Aorta (tissue), 5 donors: ENCODE data around the gene SOX5. TPM values are rescaled to one million over a fixed set of nuclear protein-coding genes. Genes with fewer than 3 reads are reported as not detected.

Experiments used
- ATAC-seq: fragments of 200-7000 bp; cut with Tn5 transposase; one replicate; pipeline ENCODE4 v1.9.1; 2022; ENCODE audit warnings: moderate library complexity; ENCODE audit not compliant: low FRiP score
- DNase-seq, 2 donors: peaks; one replicate each; pipeline ENCODE4 v3.0.0-alpha.2; 2020
- H3K27ac ChIP-seq, 2 donors: one replicate each; pipeline ENCODE4 v1.5.1; 2013; ENCODE audit warnings: low read length in 2 of 2, mild to moderate bottlenecking in 2 of 2, moderate library complexity in 2 of 2, control low read depth in 1 of 2, inconsistent platforms in 1 of 2, low read depth in 1 of 2
- H3K27me3 ChIP-seq, 2 donors: one replicate each; pipeline ENCODE4 v1.6.1; 2013; ENCODE audit warnings: control low read depth in 1 of 2, low read length in 1 of 2, mild to moderate bottlenecking in 1 of 2, moderate library complexity in 1 of 2; ENCODE audit not compliant: insufficient read depth in 2 of 2, control insufficient read depth in 1 of 2
- H3K36me3 ChIP-seq, 2 donors: one replicate each; pipeline ENCODE4 v1.6.1; 2013; ENCODE audit warnings: control low read depth in 1 of 2, low read length in 1 of 2, mild to moderate bottlenecking in 1 of 2; ENCODE audit not compliant: insufficient read depth in 2 of 2, control insufficient read depth in 1 of 2
- H3K4me1 ChIP-seq, 2 donors: one replicate each; pipeline ENCODE4 v1.6.1; 2013; ENCODE audit warnings: low read length in 2 of 2, control low read depth in 1 of 2, mild to moderate bottlenecking in 1 of 2, moderate library complexity in 1 of 2; ENCODE audit not compliant: insufficient read depth in 2 of 2, control insufficient read depth in 1 of 2
- H3K4me3 ChIP-seq, 2 donors: one replicate each; pipeline ENCODE4 v1.5.1; 2013; ENCODE audit warnings: low read length in 2 of 2, control low read depth in 1 of 2, mild to moderate bottlenecking in 1 of 2
- H3K9me3 ChIP-seq: one replicate; pipeline ENCODE4 v1.6.1; 2013; ENCODE audit warnings: mild to moderate bottlenecking, low read length; ENCODE audit not compliant: control insufficient read depth
- WGBS, 2 donors: extraction: QIAGEN DNeasy Blood & Tissue Kit; methylation state at CpG; one replicate each; pipeline ENCODE4 v1.1.7; 2013; 5-methylcytosine and 5-hydroxymethylcytosine counted together
- intact Hi-C, 2 donors: fragments of 100-400 bp; cut with DNase I; formaldehyde crosslinking; loops; one replicate each; pipeline versions ENCODE4 v1.14.2 to v1.15.0; 2022
- polyA plus RNA-seq, 2 donors: library from polyadenylated mRNA; stranded (reverse); fragments of 200-250 nt; gene quantifications; one replicate each; pipeline ENCODE4 v1.2.3, GENCODE V29; 2013
- total RNA-seq, 2 donors: library from RNA; stranded (reverse); fragmentation: NEBNext Ultra II Directional; extraction: Animal tissue kit (Norgen Biotek cat#: 25700); gene quantifications; one replicate each; pipeline ENCODE4 v1.2.1, GENCODE V29; 2021
- donor health status: healthy with polysubstance abuse.
- donor health status: Bipolar disorder and iron deficiency.
- donor health status: DM: no; HTN: no; CAD: no.
- donor health status: DM: no; HTN: no; CAD: no.
- donor health status: DM: yes; HTN: yes; CAD: no.

The SOX5 gene
- total and polyA plus RNA-seq, 4 donors: 2.1 to 58.3 (median 29.2) TPM

- intact Hi-C loops: no loop called here
- 86 to 88% methylated on average over 4 of the region's 4 CpGs for WGBS, 2 donors
- H3K9me3 ChIP-seq: no peaks in the 10 kb centered on the region
- DNase-seq: no peak
- H3K36me3 ChIP-seq: peaks cover 0 to 3% of the 10 kb centered on the region in 2 donors
- ATAC-seq: no peak
- H3K4me1 ChIP-seq: no peaks in the 10 kb centered on the region
- no peaks in the 10 kb centered on the region for H3K27me3 ChIP-seq
- H3K4me3 ChIP-seq: no peak overlapping the region
- no peak overlapping the region for H3K27ac ChIP-seq
Observed at GRCh38 chr12:23640754-23641153, 308.7 kb downstream of the SOX5 start.

GRCh38 chr12:23634344-23634743 lies 315.1 kb downstream of the SOX5 start:
- intact Hi-C loops: no loop called here
- Histone ChIP-seq H3K9me3 (no peaks in the 10 kb centered on the region), H3K4me3 (no peak overlapping the region), H3K27ac (no peak overlapping the region), H3K27me3 (no peaks in the 10 kb centered on the region), H3K36me3 (no peaks in the 10 kb centered on the region), H3K4me1 (no peaks in the 10 kb centered on the region)
- 96 to 98% methylated on average over 2 of the region's 2 CpGs for WGBS, 2 donors
- DNase-seq: no peak
- no peak for ATAC-seq

- no peaks in the 10 kb centered on the region for H3K36me3 ChIP-seq
- DNase-seq (no peak), ATAC-seq (no peak)
- H3K4me3 ChIP-seq: no peak overlapping the region
- 85% methylated on average over 4 of the region's 4 CpGs for WGBS, 2 donors
- H3K9me3 ChIP-seq: no peaks in the 10 kb centered on the region
- intact Hi-C loops: no loop called here
- H3K27me3 ChIP-seq: no peaks in the 10 kb centered on the region
- no peak overlapping the region for H3K27ac ChIP-seq
- H3K4me1 ChIP-seq: no peaks in the 10 kb centered on the region
Observed at GRCh38 chr12:23631786-23632377, 317.6 kb downstream of the SOX5 start.

GRCh38 chr12:23630524-23630923 lies 318.9 kb downstream of the SOX5 start:
- DNase-seq (no peak), ATAC-seq (no peak)
- Histone ChIP-seq H3K27ac (no peak overlapping the region), H3K9me3 (no peaks in the 10 kb centered on the region), H3K36me3 (no peaks in the 10 kb centered on the region), H3K4me3 (no peak overlapping the region), H3K27me3 (no peaks in the 10 kb centered on the region), H3K4me1 (no peaks in the 10 kb centered on the region)
- intact Hi-C loops: no loop called here

- no peak for DNase-seq
- intact Hi-C loops: no loop called here
- Histone ChIP-seq H3K4me3 (no peak overlapping the region), H3K9me3 (no peaks in the 10 kb centered on the region), H3K36me3 (no peaks in the 10 kb centered on the region), H3K4me1 (no peaks in the 10 kb centered on the region), H3K27me3 (no peaks in the 10 kb centered on the region), H3K27ac (no peak overlapping the region)
- no peak for ATAC-seq
- 80 to 81% methylated on average over 3 of the region's 3 CpGs for WGBS, 2 donors
Observed at GRCh38 chr12:23628806-23629205, 320.7 kb downstream of the SOX5 start.

- intact Hi-C loops: no loop called here
Observed at GRCh38 chr12:23626791-23627190, 322.7 kb downstream of the SOX5 start.

GRCh38 chr12:23621900-23622299 lies 327.6 kb downstream of the SOX5 start:
- intact Hi-C loops: no loop called here
- Histone ChIP-seq H3K36me3 (no peaks in the 10 kb centered on the region), H3K4me3 (no peak overlapping the region), H3K4me1 (peaks cover 0 to 2% of the 10 kb centered on the region in 2 donors), H3K9me3 (no peaks in the 10 kb centered on the region), H3K27ac (no peak overlapping the region), H3K27me3 (no peaks in the 10 kb centered on the region)
- no peak for ATAC-seq
- WGBS, 2 donors: 60 to 65% methylated on average over 2 of the region's 2 CpGs
- no peak for DNase-seq

More at GRCh38 chr12:23626791-23627190, 322.7 kb downstream of the SOX5 start:
- DNase-seq (no peak), ATAC-seq (no peak)
- no peaks in the 10 kb centered on the region for H3K9me3 ChIP-seq
- no peak overlapping the region for H3K4me3 ChIP-seq
- H3K27me3 ChIP-seq: no peaks in the 10 kb centered on the region
- WGBS, 2 donors: 96 to 98% methylated on average over 3 of the region's 3 CpGs
- no peak overlapping the region for H3K27ac ChIP-seq
- no peaks in the 10 kb centered on the region for H3K36me3 ChIP-seq
- H3K4me1 ChIP-seq: peaks cover 0 to under 1% of the 10 kb centered on the region in 2 donors

- H3K27me3 ChIP-seq: no peaks in the 10 kb centered on the region
- no peaks in the 10 kb centered on the region for H3K36me3 ChIP-seq
- peaks cover 0 to 2% of the 10 kb centered on the region in 2 donors for H3K4me1 ChIP-seq
- H3K4me3 ChIP-seq: no peak overlapping the region
- 78 to 80% methylated on average over 1 of the region's 1 CpG for WGBS, 2 donors
- intact Hi-C loops: no loop called here
- ATAC-seq: no peak
- no peaks in the 10 kb centered on the region for H3K9me3 ChIP-seq
- no peak overlapping the region for H3K27ac ChIP-seq
- no peak for DNase-seq
Observed at GRCh38 chr12:23618718-23619117, 330.8 kb downstream of the SOX5 start.

- intact Hi-C loops: no loop called here
- Histone ChIP-seq H3K9me3 (no peaks in the 10 kb centered on the region), H3K4me1 (peaks cover 0 to 2% of the 10 kb centered on the region in 2 donors), H3K27ac (no peak overlapping the region), H3K4me3 (no peak overlapping the region), H3K36me3 (no peaks in the 10 kb centered on the region), H3K27me3 (no peaks in the 10 kb centered on the region)
- 75 to 79% methylated on average over 5 of the region's 5 CpGs for WGBS, 2 donors
- DNase-seq: no peak
- ATAC-seq: no peak
Observed at GRCh38 chr12:23617749-23618148, 331.7 kb downstream of the SOX5 start.
